K562 (cell line): Measurements from ENCODE around the gene WNT2. TPM values are rescaled to one million over a fixed set of nuclear protein-coding genes. Genes with fewer than 3 reads are reported as not detected.
A peak's percentile ranks its signal among the peaks of the same experiment; 100 is the strongest.

Experiments used
- ATAC-seq: fragments of 200-7000 bp; cut with Tn5 transposase; 3 replicates; pipeline ENCODE4 v1.9.1; 2020; ENCODE audit warnings: moderate library complexity
- BruUV-seq: library from RNA; stranded (reverse); fragments of 400-500 nt; replicated peaks from 2 replicates; lab custom pipeline; 2021; lab: Mats Ljungman, UMichigan
- CTCF ChIA-PET: fragments of 300-600 bp; formaldehyde crosslinking; extraction: SDS; loops from one replicate; lab custom pipeline; 2021; ENCODE audit warnings: low intra/inter-chr PET ratio; lab: Yijun Ruan, JAX
- POLR2A ChIA-PET: fragments of 300-600, 350-650 bp; sonication (Branson Sonifier 250); formaldehyde crosslinking; extraction: SDS; loops from one replicate; lab custom pipeline; 2021; ENCODE audit warnings: antibody characterized with exemption, inconsistent platforms; lab: Yijun Ruan, JAX
- DNase-seq, 4 experiments: peaks; one replicate each; pipeline versions ENCODE4 v3.0.0 to v3.0.0-alpha.2; 2011 to 2018; ENCODE audit warnings: low spot score in 3 of 4, mixed read lengths in 3 of 4; ENCODE audit errors: extremely low read depth in 1 of 4
- FAIRE-seq: peaks from 2 replicates; lab custom pipeline; 2011; peaks lifted over from hg19 to GRCh38; lab: Jason Lieb, UNC
- H2AFZ ChIP-seq: 2 replicates; pipeline ENCODE4 v1.6.0; 2011; ENCODE audit warnings: low read depth, low read length, control low read depth, inconsistent platforms
- H3K27ac ChIP-seq: fragments of 200-600 bp; 3 replicates; pipeline ENCODE4 v1.8.0; 2011; ENCODE audit warnings: low read depth, mild to moderate bottlenecking, control low read depth, inconsistent platforms, low read length, moderate library complexity, mixed read lengths; ENCODE audit errors: extremely low read depth
- H3K27me3 ChIP-seq, 2 experiments: fragments of 300-600 bp in 1 of 2; 2 replicates in 1 of 2; 3 replicates in 1 of 2; pipeline versions ENCODE4 v1.6.0 to v1.8.0; 2011; ENCODE audit warnings: inconsistent platforms in 2 of 2, low read length in 2 of 2, mild to moderate bottlenecking in 1 of 2, mixed read lengths in 1 of 2, moderate library complexity in 1 of 2; ENCODE audit not compliant: control insufficient read depth in 2 of 2, insufficient read depth in 2 of 2
- H3K36me3 ChIP-seq: fragments of 300-600 bp; 3 replicates; pipeline ENCODE4 v1.8.0; 2011; ENCODE audit warnings: mild to moderate bottlenecking, low read length, inconsistent platforms; ENCODE audit not compliant: control insufficient read depth, insufficient read depth
- H3K4me1 ChIP-seq, 2 experiments: fragments of 200-600 bp in 1 of 2; replicated peaks in 1 of 2; 2 replicates in 1 of 2; 3 replicates in 1 of 2; pipeline versions ENCODE4 v1.5.1 to v1.8.0; 2011; ENCODE audit warnings: inconsistent platforms in 2 of 2, low read length in 2 of 2, mild to moderate bottlenecking in 1 of 2, mixed read lengths in 1 of 2, moderate library complexity in 1 of 2; ENCODE audit not compliant: control insufficient read depth in 2 of 2, insufficient read depth in 2 of 2
- H3K4me2 ChIP-seq: 2 replicates; pipeline ENCODE4 v1.6.1; 2011; ENCODE audit warnings: low read length, control low read depth, inconsistent platforms, mixed read lengths; ENCODE audit not compliant: insufficient read depth
- H3K4me3 ChIP-seq: fragments of 200-600 bp; sonication (generic), shearing (Covaris generic); 2 replicates; pipeline ENCODE4 v1.5.1; 2016; ENCODE audit warnings: control low read depth, inconsistent platforms
- H3K79me2 ChIP-seq: fragments of 200-600 bp; 3 replicates; pipeline ENCODE4 v1.8.0; 2011; ENCODE audit warnings: low read length, inconsistent platforms; ENCODE audit not compliant: control insufficient read depth, insufficient read depth
- H3K9ac ChIP-seq, 2 experiments: 2 replicates each; pipeline versions ENCODE4 v1.6.0 to v1.6.1; 2011; ENCODE audit warnings: low read depth in 2 of 2, low read length in 2 of 2, control low read depth in 1 of 2, inconsistent platforms in 1 of 2, mild to moderate bottlenecking in 1 of 2, mixed read lengths in 1 of 2; ENCODE audit not compliant: insufficient read depth in 1 of 2
- H3K9me1 ChIP-seq: one replicate; pipeline ENCODE4 v1.6.0; 2011; ENCODE audit warnings: inconsistent platforms, mild to moderate bottlenecking, low read length, moderate library complexity; ENCODE audit not compliant: control insufficient read depth, insufficient read depth
- H3K9me3 ChIP-seq: replicated peaks from 2 replicates; pipeline ENCODE4 v1.5.1; 2011; ENCODE audit warnings: low read depth, low read length, inconsistent platforms; ENCODE audit not compliant: control insufficient read depth, insufficient read depth
- H4K20me1 ChIP-seq: replicated peaks from 2 replicates; pipeline ENCODE4 v1.6.1; 2011; ENCODE audit warnings: low read length, inconsistent platforms, mixed read lengths; ENCODE audit not compliant: control insufficient read depth, insufficient read depth
- ATF4 ChIP-seq: fragments of 450-650 bp; formaldehyde crosslinking; IDR thresholded peaks from 2 replicates; pipeline ENCODE4 v1.4.0; 2022; ENCODE audit warnings: mild to moderate bottlenecking, moderate library complexity
- CREBBP ChIP-seq: IDR thresholded peaks from one replicate; pipeline ENCODE4 v1.6.1; 2012; ENCODE audit warnings: low read depth, mild to moderate bottlenecking, control low read depth, inconsistent platforms, low read length
- CTBP1 ChIP-seq: fragments of 450-650 bp; IDR thresholded peaks from 2 replicates; pipeline ENCODE4 v1.6.1; 2016; ENCODE audit warnings: borderline replicate concordance
- CTCFL ChIP-seq: IDR thresholded peaks from 2 replicates; pipeline ENCODE4 v1.6.1; 2011; ENCODE audit warnings: borderline replicate concordance, low read depth, mild to moderate bottlenecking, moderate library complexity, low read length; ENCODE audit not compliant: insufficient read depth, poor library complexity, severe bottlenecking
- ELK1 ChIP-seq: sonication (generic); formaldehyde crosslinking; IDR thresholded peaks from 2 replicates; pipeline ENCODE4 v1.8.1; 2022; ENCODE audit warnings: missing genetic modification reagents
- HNRNPK ChIP-seq: fragments of 200-400 bp; formaldehyde crosslinking; IDR thresholded peaks from one replicate; pipeline ENCODE4 v1.6.1; 2018; ENCODE audit warnings: mild to moderate bottlenecking, low read depth, low read length; ENCODE audit not compliant: poor library complexity, severe bottlenecking
- KAT2B ChIP-seq: IDR thresholded peaks from one replicate; pipeline ENCODE4 v1.6.1; 2012; ENCODE audit warnings: low read depth, mild to moderate bottlenecking, control low read depth, inconsistent platforms, low read length, moderate library complexity
- KLF10 ChIP-seq: fragments of 250-450 bp; sonication (Bioruptor Pico); IDR thresholded peaks from 2 replicates; pipeline ENCODE4 v1.6.1; 2021; ENCODE audit warnings: matching md5 sums
- KLF13 ChIP-seq: fragments of 450-650 bp; IDR thresholded peaks from 2 replicates; pipeline ENCODE4 v1.6.1; 2016; ENCODE audit warnings: missing genetic modification characterization, low read depth, mild to moderate bottlenecking, missing compliant biosample characterization, moderate library complexity, borderline replicate concordance
- MCM3 ChIP-seq: fragments of 450-650 bp; IDR thresholded peaks from 2 replicates; pipeline ENCODE4 v1.6.1; 2016
- SP1 ChIP-seq: sonication (generic); formaldehyde crosslinking; IDR thresholded peaks from 2 replicates; pipeline ENCODE4 v1.8.1; 2022; ENCODE audit warnings: mild to moderate bottlenecking, missing genetic modification reagents
- ZNF239 ChIP-seq: fragments of 250-450 bp; sonication (Bioruptor Pico); IDR thresholded peaks from 2 replicates; pipeline ENCODE4 v1.4.0; 2020; ENCODE audit warnings: mild to moderate bottlenecking
- WGBS: fragments of 100-300 bp; shearing (Covaris generic); methylation state at CpG from one replicate; pipeline ENCODE4 v1.1.6; 2016; ENCODE audit warnings: low coverage, mixed read lengths; ENCODE audit not compliant: insufficient coverage; ENCODE audit errors: missing lambda C conversion rate; 5-methylcytosine and 5-hydroxymethylcytosine counted together
- in situ Hi-C: fragments of 300-500 bp; cut with MboI; formaldehyde crosslinking; loops from 4 replicates; pipeline ENCODE4 v1.15.0; 2018; ENCODE audit warnings: inconsistent platforms, mixed read lengths
- intact Hi-C: fragments of 100-400 bp; cut with micrococcal nuclease; formaldehyde crosslinking; loops from 2 replicates; pipeline ENCODE4 v1.14.2; 2022
- polyA plus RNA-seq, 8 experiments: library from polyadenylated mRNA; depleted of rRNA in 4 of 8; stranded (reverse) in 5 of 8; unstranded in 3 of 8; fragments of >200 nt; fragmentation: Nextera tagmentation in 2 of 8; fragmentation: Illumina TruSeq in 1 of 8; extraction: Ambion mirVana in 2 of 8; extraction: Trizol in 1 of 8; gene quantifications; 2 replicates each; pipeline versions ENCODE4 v1.2.1 to v1.2.3, GENCODE V29; 2011 to 2014; ENCODE audit warnings: inconsistent platforms in 1 of 8, missing spikeins in 1 of 8
- total RNA-seq, 7 experiments: library from RNA; depleted of rRNA in 6 of 7; stranded (reverse); fragments of >200 nt in 6 of 7; fragmentation: Illumina TruSeq in 2 of 7; extraction: Trizol in 2 of 7; gene quantifications; 2 replicates each; pipeline versions ENCODE4 v1.2.1 to v1.2.3, GENCODE V29; 2011 to 2021; ENCODE audit warnings: low replicate concordance in 1 of 7

The WNT2 gene
- total and polyA plus RNA-seq, 9 of the 15 experiments (the other 6 are each of a cell fraction or from before 2014, with no cell fraction given): 0.04 TPM; not detected in 8

- no peaks in the 10 kb centered on the region; a peak in 1 of 5 replicates for H3K27me3 ChIP-seq
- no peaks in the 10 kb centered on the region for H3K4me1 ChIP-seq
- H3K9me3 ChIP-seq: no peaks in the 10 kb centered on the region
- POLR2A ChIA-PET: interaction anchor here (1.4 kb wide), 1 partner anchor 9 kb away, joined by 4 read pairs; no protein-coding TSS in a partner anchor
- ATAC-seq: no peak
- CTCF ChIA-PET: no interaction called here
- intact Hi-C loops: no loop called here
- H3K79me2 ChIP-seq: no peaks in the 10 kb centered on the region
- H4K20me1 ChIP-seq: no peaks in the 10 kb centered on the region
- no peak overlapping the region for H3K4me3 ChIP-seq
- no peak for TF ChIP-seq ELK1 (CRISPR knock-in tag)
- TF ChIP-seq HNRNPK: peak; percentile 38
- H3K9ac ChIP-seq: no peak overlapping the region
- no peak overlapping the region for H2AFZ ChIP-seq
- BruUV-seq: no TSS peak
- in situ Hi-C loops: no loop called here
- DNase-seq: no peak
- H3K9me1 ChIP-seq: no peaks in the 10 kb centered on the region
- FAIRE-seq: no peak
- no peak overlapping the region for H3K27ac ChIP-seq
- H3K36me3 ChIP-seq: no peaks in the 10 kb centered on the region
- WGBS: 0% methylated on average over 1 of the region's 1 CpG
- no peak overlapping the region for H3K4me2 ChIP-seq
Observed at GRCh38 chr7:117264716-117265115, 58.1 kb downstream of the WNT2 start.

GRCh38 chr7:117262546-117262945, 60.3 kb downstream of the WNT2 start:
- no peaks in the 10 kb centered on the region for H3K9me1 ChIP-seq
- DNase-seq (no peak), FAIRE-seq (no peak), ATAC-seq (no peak)
- no peak overlapping the region for H2AFZ ChIP-seq
- no peak overlapping the region for H3K27ac ChIP-seq
- in situ Hi-C loops (no loop called here), intact Hi-C loops (no loop called here)
- no peaks in the 10 kb centered on the region for H3K4me1 ChIP-seq
- H3K36me3 ChIP-seq: no peaks in the 10 kb centered on the region
- H3K79me2 ChIP-seq: no peaks in the 10 kb centered on the region
- POLR2A ChIA-PET: interaction anchor here (0.7 to 0.9 kb wide), 2 partner anchors 9 to 110 kb away, joined by 3 read pairs; no protein-coding TSS in a partner anchor
- no TSS peak for BruUV-seq
- CTCF ChIA-PET: no interaction called here
- no peak overlapping the region for H3K4me2 ChIP-seq
- H3K9ac ChIP-seq: no peak overlapping the region
- 3% methylated on average over 2 of the region's 2 CpGs for WGBS
- no peak overlapping the region for H3K4me3 ChIP-seq
- TF ChIP-seq CTBP1: no peak
- no peak for TF ChIP-seq KLF13
- no peak for TF ChIP-seq CREBBP
- TF ChIP-seq KLF10: no peak
- no peak for TF ChIP-seq KAT2B
- TF ChIP-seq ATF4: no peak
- TF ChIP-seq CTCFL: no peak
- no peak for TF ChIP-seq MCM3
- TF ChIP-seq ZNF239: no peak
- no peak for TF ChIP-seq SP1 (CRISPR knock-in tag)
- TF ChIP-seq, all 486 proteins: peak for 0
- no peaks in the 10 kb centered on the region; a peak in 1 of 5 replicates for H3K27me3 ChIP-seq
- H4K20me1 ChIP-seq: no peaks in the 10 kb centered on the region
- no peaks in the 10 kb centered on the region for H3K9me3 ChIP-seq
